H7 (cell line): ENCODE measurements around the gene DCLK3. TPM values are rescaled to one million over a fixed set of nuclear protein-coding genes. Genes with fewer than 3 reads are reported as not detected.

Experiments
- DNase-seq: peaks from one replicate; pipeline ENCODE4 v3.0.0; 2012
- H3K27me3 ChIP-seq: 2 replicates; pipeline ENCODE4 v1.6.0; 2011; ENCODE audit warnings: mild to moderate bottlenecking, low read length; ENCODE audit not compliant: control insufficient read depth, insufficient read depth
- H3K36me3 ChIP-seq: replicated peaks from 2 replicates; pipeline ENCODE4 v1.5.1; 2011; ENCODE audit warnings: low read length; ENCODE audit not compliant: control insufficient read depth, insufficient read depth
- H3K4me3 ChIP-seq: 2 replicates; pipeline ENCODE4 v1.5.1; 2011; ENCODE audit warnings: low read depth, mild to moderate bottlenecking, control low read depth, low read length, moderate library complexity; ENCODE audit not compliant: insufficient read depth
- total RNA-seq: library from RNA; depleted of rRNA; stranded (reverse); fragments of >200 nt; shearing (Covaris generic); gene quantifications from 2 replicates; pipeline ENCODE4 v1.2.3, GENCODE V29; 2014

DCLK3 gene
- total RNA-seq, 1 experiment from 2014 or later, result 0.42 TPM

- Histone ChIP-seq H3K27me3 (no peaks in the 10 kb centered on the region), H3K36me3 (no peaks in the 10 kb centered on the region), H3K4me3 (no peak overlapping the region)
- DNase-seq, result peak; percentile 12
These were observed 56.5 kb downstream of the DCLK3 start for GRCh38 chr3:36707623-36708409.

- Histone ChIP-seq H3K36me3 (no peaks in the 10 kb centered on the region), H3K27me3 (no peaks in the 10 kb centered on the region), H3K4me3 (no peak overlapping the region)
- DNase-seq, result no peak
These were observed 59.3 kb downstream of the DCLK3 start for GRCh38 chr3:36705015-36705414.

DNA sequence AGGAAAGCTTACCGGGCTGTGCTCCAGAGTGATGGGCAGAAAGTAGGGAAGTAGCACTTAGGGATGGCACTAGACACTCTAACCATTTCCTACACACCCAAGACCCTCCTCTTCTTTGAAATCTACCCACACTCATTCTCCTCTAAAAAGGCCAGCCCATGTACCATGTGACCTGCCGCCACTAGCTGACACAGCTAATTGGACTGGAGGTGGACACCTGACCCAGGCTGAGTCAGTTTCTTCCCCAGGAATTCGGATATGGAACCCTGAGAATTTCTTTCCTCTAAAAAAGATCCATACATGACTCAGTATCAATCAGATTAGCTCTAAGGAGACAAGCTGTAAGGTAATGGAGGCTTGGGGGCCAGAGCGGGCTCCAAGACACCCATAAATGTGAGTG lies 60.1 kb downstream of the DCLK3 start:
- H3K27me3 ChIP-seq, result no peaks in the 10 kb centered on the region
- DNase-seq, result no peak

GRCh38 chr3:36701249-36701572 lies 63.1 kb downstream of the DCLK3 start:
- Histone ChIP-seq H3K36me3 (no peaks in the 10 kb centered on the region), H3K27me3 (no peaks in the 10 kb centered on the region), H3K4me3 (no peak overlapping the region)
- no peak for DNase-seq

More for the DNA sequence above, 60.1 kb downstream of the DCLK3 start:
- no peak overlapping the region for H3K4me3 ChIP-seq
- no peaks in the 10 kb centered on the region for H3K36me3 ChIP-seq

DNA sequence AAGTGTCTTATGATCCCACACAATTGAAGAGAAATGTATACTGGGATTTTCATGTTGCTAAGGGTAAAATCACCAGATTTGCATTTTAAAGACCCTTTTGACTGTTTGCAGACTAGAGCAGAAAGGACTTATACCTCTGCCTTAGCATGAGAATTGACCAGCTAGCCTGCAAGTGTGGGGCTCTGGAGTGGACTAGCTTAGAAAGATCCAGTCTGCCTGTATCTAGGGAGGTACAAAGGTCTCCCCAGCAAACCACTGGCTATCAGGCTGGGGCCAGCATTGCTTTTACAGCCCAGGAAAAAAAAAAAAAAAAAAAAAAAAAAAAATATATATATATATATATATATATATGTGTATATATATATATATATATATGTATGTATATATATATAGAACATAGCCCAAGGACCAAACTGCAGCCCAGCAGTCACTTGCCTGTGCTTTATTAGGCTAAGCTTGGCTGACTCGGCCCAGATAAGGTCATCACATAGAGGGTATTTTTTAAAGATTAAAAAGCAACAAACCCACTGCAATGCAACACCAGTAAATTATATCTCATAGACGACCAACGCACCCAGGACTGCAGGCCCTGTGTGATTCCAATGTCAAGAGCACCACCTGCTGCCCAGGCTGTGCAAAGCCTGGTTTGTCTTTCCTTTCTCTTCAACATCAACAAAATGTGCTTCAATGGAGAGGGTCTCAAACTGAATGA lies 63.7 kb downstream of the DCLK3 start:
- DNase-seq, result peak; percentile 67
- H3K36me3 ChIP-seq, result no peaks in the 10 kb centered on the region
- H3K4me3 ChIP-seq, result no peak overlapping the region
- no peaks in the 10 kb centered on the region for H3K27me3 ChIP-seq

GRCh38 chr3:36698314-36698713 lies 66.0 kb downstream of the DCLK3 start:
- H3K27me3 ChIP-seq, result no peaks in the 10 kb centered on the region
- no peak for DNase-seq

GRCh38 chr3:36697229-36698001 lies 66.9 kb downstream of the DCLK3 start:
- Histone ChIP-seq H3K4me3 (no peak overlapping the region), H3K36me3 (no peaks in the 10 kb centered on the region), H3K27me3 (no peaks in the 10 kb centered on the region)
- DNase-seq, result no peak

More at GRCh38 chr3:36698314-36698713, 66.0 kb downstream of the DCLK3 start:
- no peak overlapping the region for H3K4me3 ChIP-seq
- H3K36me3 ChIP-seq, result no peaks in the 10 kb centered on the region

GRCh38 chr3:36696799-36697198 lies 67.6 kb downstream of the DCLK3 start:
- Histone ChIP-seq H3K36me3 (no peaks in the 10 kb centered on the region), H3K27me3 (no peaks in the 10 kb centered on the region), H3K4me3 (no peak overlapping the region)
- no peak for DNase-seq

- Histone ChIP-seq H3K4me3 (no peak overlapping the region), H3K36me3 (no peaks in the 10 kb centered on the region), H3K27me3 (no peaks in the 10 kb centered on the region)
- no peak for DNase-seq
These were observed 68.6 kb downstream of the DCLK3 start for GRCh38 chr3:36695769-36696137.

DNA sequence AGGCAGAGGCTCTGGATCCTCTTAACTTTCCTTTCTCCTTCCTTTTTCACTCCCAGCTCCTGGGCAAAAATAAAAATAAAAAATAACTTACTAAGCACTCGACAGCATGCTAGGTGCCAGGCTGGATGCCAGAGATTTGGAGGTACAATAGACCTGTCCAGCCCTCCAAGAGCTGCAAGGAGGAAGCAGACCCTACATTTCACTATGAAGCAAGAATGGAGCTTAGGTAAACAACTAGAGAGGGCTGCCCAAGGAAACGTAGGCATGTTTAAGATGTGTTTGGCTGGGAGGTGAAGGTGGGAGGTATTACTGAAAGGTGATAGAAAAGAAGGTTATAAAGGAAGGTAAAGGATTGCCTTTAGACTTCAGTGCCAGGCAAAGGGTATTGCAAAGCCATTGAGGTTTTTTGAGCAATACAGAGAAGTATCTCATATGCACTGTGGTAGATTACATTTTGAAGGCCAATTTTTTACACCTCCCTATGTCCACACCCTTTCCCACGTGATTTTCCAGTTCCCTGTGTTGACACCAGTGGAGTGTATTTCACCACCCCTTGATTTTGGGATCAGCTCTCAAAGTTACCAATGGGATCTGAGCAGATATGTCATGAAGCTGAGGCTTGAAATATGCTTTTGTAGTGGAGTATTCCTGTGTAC lies 69.1 kb downstream of the DCLK3 start:
- no peaks in the 10 kb centered on the region for H3K36me3 ChIP-seq

DNA sequence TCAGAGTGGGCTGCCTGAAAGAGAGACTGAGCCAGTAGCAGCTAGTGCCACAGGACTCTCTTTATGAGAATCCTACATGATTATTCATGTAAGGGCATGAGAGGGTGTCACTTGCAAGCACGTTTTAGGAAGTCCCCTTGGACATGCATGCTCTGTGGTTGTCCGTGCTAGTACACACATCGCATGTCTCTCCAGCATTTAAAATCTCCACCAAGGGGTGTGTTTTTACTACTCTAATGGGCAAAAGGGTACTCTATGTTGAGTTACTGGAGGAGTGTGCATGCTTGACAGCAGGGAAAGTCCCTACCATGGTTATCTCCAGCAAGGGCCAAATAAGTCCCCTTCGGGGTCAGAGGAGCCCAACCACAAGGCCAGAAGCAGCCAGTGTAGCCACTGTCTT lies 70.7 kb downstream of the DCLK3 start:
- H3K36me3 ChIP-seq, result no peaks in the 10 kb centered on the region
- no peaks in the 10 kb centered on the region for H3K27me3 ChIP-seq
- no peak overlapping the region for H3K4me3 ChIP-seq
- DNase-seq, result no peak

More for the DNA sequence above, 69.1 kb downstream of the DCLK3 start:
- DNase-seq, result no peak
- H3K4me3 ChIP-seq, result no peak overlapping the region
- no peaks in the 10 kb centered on the region for H3K27me3 ChIP-seq

DNA sequence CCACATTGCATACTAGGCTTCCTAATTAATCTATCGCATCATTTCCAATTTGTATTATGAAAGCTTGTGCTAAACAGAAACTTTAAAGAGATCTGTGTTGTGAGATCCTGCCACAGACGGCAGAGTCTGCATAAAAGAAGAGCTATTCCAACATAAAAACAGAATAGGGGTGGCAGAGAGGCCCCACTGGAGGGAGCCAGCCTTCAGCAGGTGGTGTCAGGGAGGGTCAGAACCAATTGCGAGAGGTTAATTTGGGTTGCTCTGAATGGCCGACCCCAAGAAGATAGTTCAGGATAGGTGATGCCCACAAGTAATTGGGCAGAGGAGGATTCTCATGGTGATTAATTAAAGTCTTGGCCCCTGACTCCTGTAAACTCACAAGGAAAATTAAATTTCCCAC lies 74.8 kb downstream of the DCLK3 start:
- no peak for DNase-seq
- Histone ChIP-seq H3K27me3 (no peaks in the 10 kb centered on the region), H3K36me3 (no peaks in the 10 kb centered on the region), H3K4me3 (no peak overlapping the region)

GRCh38 chr3:36688815-36689214 lies 75.5 kb downstream of the DCLK3 start:
- H3K27me3 ChIP-seq, result no peaks in the 10 kb centered on the region
- no peak overlapping the region for H3K4me3 ChIP-seq
- no peak for DNase-seq
- no peaks in the 10 kb centered on the region for H3K36me3 ChIP-seq

DNA sequence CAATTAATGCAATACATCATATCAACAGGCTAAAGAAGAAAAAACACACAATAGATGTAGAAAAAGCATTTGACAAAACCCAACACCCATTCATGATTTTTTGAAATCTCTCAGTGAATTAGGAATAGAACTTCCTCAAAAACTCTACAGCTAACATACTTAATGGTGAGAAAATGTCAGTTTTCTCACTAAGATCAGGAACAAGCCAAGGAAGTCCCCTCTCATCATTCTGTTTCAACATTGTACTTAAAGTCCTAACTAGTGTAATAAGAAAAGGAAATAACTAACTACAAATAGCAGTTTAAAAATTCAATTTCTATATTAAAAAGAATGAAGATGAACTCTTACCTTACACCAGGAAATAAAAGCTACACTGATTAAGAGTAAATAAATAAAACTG lies 77.8 kb downstream of the DCLK3 start:
- no peak for DNase-seq

More for the DNA sequence above, 77.8 kb downstream of the DCLK3 start:
- H3K4me3 ChIP-seq, result no peak overlapping the region
- no peaks in the 10 kb centered on the region for H3K36me3 ChIP-seq
- H3K27me3 ChIP-seq, result no peaks in the 10 kb centered on the region
